Left ventricle myocardium inferior (tissue), 1 donor: Measurements from ENCODE around the gene OR51G2. TPM values are rescaled to one million over a fixed set of nuclear protein-coding genes. Genes with fewer than 3 reads are reported as not detected.

Experiments used
- DNase-seq: peaks from one replicate; pipeline ENCODE4 v3.0.0-alpha.2; 2020
- H3K27ac ChIP-seq: fragments of 200-600 bp; replicated peaks from 2 replicates; pipeline ENCODE4 v1.8.0; 2021
- H3K27me3 ChIP-seq: fragments of 200-600 bp; 2 replicates; pipeline ENCODE4 v1.8.0; 2021; ENCODE audit warnings: low read depth
- H3K36me3 ChIP-seq: fragments of 200-600 bp; 2 replicates; pipeline ENCODE4 v1.8.0; 2021
- H3K4me1 ChIP-seq: fragments of 200-600 bp; 2 replicates; pipeline ENCODE4 v1.8.0; 2021
- H3K4me3 ChIP-seq: fragments of 200-600 bp; 2 replicates; pipeline ENCODE4 v1.8.0; 2021; ENCODE audit warnings: mild to moderate bottlenecking, moderate library complexity
- H3K9me3 ChIP-seq: fragments of 200-600 bp; replicated peaks from 2 replicates; pipeline ENCODE4 v1.8.0; 2021
- intact Hi-C: fragments of 100-400 bp; cut with micrococcal nuclease; formaldehyde crosslinking; loops from one replicate; pipeline ENCODE4 v1.11.0; 2022
- total RNA-seq: library from RNA; stranded (reverse); fragmentation: NEBNext Ultra II Directional; extraction: Animal tissue kit (Norgen Biotek cat#: 25700); gene quantifications from one replicate; pipeline ENCODE4 v1.2.1, GENCODE V29; 2021
- TF ChIP-seq, protein P1 (sequence below): fragments of 200-600 bp; IDR thresholded peaks from 2 replicates; pipeline ENCODE4 v1.8.0; 2021; ENCODE audit warnings: antibody characterized with exemption, mild to moderate bottlenecking, borderline replicate concordance
- donor health status: DM: no; HTN: yes; CAD: no; lungs with severe emphysema.

OR51G2 gene
- total RNA-seq, 1 donor from 2014 or later: not detected

DNA sequence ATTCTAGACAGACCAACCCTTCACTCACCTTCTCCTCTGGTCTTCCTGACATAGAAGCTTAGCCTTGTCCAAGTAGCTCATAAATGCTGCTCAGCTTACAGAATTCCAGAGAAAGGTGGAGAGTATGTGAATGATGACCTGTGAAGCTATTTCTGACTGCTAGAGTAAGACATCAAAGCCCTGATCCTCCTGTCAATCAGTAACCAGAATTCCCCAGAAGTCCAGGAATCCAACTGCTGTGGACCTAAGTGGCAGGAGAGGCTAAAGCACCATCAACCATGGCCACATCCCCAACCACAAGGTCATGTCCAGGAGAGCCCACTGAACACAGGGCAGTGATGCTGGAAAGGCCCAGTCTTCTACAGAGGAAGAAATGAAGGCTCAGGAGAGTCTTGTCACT, 2.6 kb downstream of the OR51G2 start:
- no peak overlapping the region for H3K27ac ChIP-seq
- no peaks in the 10 kb centered on the region for H3K4me1 ChIP-seq
- DNase-seq: no peak
- TF ChIP-seq, protein P1, sequence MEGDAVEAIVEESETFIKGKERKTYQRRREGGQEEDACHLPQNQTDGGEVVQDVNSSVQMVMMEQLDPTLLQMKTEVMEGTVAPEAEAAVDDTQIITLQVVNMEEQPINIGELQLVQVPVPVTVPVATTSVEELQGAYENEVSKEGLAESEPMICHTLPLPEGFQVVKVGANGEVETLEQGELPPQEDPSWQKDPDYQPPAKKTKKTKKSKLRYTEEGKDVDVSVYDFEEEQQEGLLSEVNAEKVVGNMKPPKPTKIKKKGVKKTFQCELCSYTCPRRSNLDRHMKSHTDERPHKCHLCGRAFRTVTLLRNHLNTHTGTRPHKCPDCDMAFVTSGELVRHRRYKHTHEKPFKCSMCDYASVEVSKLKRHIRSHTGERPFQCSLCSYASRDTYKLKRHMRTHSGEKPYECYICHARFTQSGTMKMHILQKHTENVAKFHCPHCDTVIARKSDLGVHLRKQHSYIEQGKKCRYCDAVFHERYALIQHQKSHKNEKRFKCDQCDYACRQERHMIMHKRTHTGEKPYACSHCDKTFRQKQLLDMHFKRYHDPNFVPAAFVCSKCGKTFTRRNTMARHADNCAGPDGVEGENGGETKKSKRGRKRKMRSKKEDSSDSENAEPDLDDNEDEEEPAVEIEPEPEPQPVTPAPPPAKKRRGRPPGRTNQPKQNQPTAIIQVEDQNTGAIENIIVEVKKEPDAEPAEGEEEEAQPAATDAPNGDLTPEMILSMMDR: no peak
- intact Hi-C loops: no loop called here
- no peak overlapping the region for H3K4me3 ChIP-seq
- H3K36me3 ChIP-seq: no peaks in the 10 kb centered on the region
- H3K9me3 ChIP-seq: no peaks in the 10 kb centered on the region
- no peaks in the 10 kb centered on the region for H3K27me3 ChIP-seq

DNA sequence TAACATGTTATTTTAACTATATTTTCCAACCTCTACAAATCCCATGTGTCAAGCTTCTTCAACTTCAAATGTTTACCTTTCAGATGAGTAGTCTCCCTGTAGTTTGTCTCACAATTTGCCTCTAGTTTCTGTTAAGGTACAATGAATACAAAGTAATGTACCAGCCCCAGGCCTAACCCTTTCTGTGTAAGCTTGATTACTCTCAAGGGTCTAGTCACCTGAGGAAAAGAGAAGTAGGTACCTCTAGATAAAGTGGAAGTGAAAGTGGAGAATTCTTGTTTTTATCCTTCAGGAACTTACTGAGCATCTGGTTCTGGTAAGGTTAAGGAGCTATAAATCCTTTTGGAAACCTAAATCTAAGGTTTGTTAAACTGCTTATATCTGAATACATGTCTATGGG, 15.7 kb downstream of the OR51G2 start, which contains the start of gene OR51A7:
OR51A7 (plus strand) TSS at position 300 of the 400 bp plus-strand sequence. CDS start 3,587 bp downstream, outside the sequence.
- no peak within 1 kb of the TSS for H3K27ac ChIP-seq
- no peaks in the 10 kb centered on the region for H3K9me3 ChIP-seq
- DNase-seq: no peak
- no peaks in the 10 kb centered on the region for H3K36me3 ChIP-seq
- no peaks in the 10 kb centered on the region for H3K27me3 ChIP-seq
- TF ChIP-seq, protein P1: no peak
- no peak within 1 kb of the TSS for H3K4me3 ChIP-seq
- intact Hi-C loops: no loop called here
- H3K4me1 ChIP-seq: no peaks in the 10 kb centered on the region

DNA sequence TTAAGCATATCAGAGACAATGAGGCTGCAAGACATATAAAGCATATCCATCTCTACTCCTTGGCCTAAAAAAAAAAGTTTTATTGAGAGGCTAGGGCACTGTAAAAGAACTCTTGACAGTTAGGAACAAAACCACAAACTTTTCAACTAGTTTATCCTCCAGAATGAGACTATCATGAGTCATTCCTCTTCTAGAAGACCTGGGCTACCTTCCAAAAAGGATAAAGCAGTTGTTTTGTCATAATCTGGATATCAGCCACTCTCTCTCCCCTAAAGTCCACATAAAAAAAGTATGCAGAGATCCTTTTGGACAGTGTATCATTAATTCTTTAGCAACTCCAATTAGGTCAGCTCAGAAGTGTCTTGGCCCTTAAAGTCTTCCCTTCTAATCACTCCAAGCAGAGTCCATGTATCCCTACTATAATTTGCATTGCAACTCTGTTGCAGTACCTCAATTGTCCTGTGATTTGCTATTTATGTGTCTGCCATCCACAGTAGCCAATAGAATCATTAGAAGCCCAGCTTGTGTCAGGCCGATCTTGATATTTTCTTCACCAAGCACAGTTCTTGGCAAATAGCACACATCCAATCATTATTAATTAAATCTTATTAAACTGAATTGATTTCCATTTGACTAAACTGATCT, 27.0 kb downstream of the OR51G2 start:
- no peak for DNase-seq
- Histone ChIP-seq H3K9me3 (no peaks in the 10 kb centered on the region), H3K4me3 (no peak overlapping the region), H3K4me1 (no peaks in the 10 kb centered on the region), H3K27ac (no peak overlapping the region), H3K36me3 (no peaks in the 10 kb centered on the region), H3K27me3 (no peaks in the 10 kb centered on the region)
- intact Hi-C loops: no loop called here
- TF ChIP-seq, protein P1: no peak

DNA sequence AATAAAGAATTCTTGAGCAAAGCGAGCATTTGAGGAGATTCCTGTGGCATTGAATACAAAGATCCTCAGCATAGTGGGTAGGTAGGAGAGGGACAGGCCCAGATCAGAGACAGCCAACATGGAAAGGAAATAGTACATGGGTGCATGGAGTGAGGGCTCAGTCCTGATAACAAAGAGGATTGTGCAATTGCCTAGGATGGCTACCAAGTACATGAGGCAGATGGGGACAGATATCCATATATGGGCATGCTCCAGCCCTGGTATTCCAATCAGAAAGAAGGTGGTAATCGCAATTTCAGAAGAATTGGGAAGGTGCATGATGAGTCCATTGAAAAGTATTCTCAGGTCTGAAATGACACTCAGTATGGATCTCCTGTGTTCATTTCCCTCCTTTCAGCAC, 28.9 kb downstream of the OR51G2 start:
- Histone ChIP-seq H3K27me3 (no peaks in the 10 kb centered on the region), H3K4me3 (no peak overlapping the region), H3K9me3 (no peaks in the 10 kb centered on the region), H3K36me3 (no peaks in the 10 kb centered on the region), H3K27ac (no peak overlapping the region), H3K4me1 (no peaks in the 10 kb centered on the region)
- no peak for DNase-seq
- TF ChIP-seq, protein P1: no peak
- intact Hi-C loops: no loop called here

DNA sequence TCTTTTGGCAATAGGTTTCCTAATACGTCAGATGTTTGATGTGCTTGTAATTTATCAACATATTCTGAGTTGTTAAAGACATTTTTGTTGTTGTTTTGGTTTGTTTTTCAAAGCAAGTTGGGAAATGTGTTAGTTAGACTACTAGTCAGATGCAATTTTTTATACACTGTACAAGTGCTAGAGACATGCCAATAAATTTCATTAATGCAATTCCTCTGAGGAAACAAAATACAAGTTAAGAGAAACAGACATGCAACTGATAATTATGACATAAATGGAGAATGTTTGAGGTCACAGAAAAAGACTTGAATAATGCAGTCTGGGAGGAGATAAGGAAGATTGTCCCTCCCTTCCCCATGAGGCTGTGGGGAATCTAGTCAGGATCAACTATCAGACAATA, 31.6 kb downstream of the OR51G2 start:
- Histone ChIP-seq H3K27me3 (no peaks in the 10 kb centered on the region), H3K4me3 (no peak overlapping the region), H3K36me3 (no peaks in the 10 kb centered on the region), H3K27ac (no peak overlapping the region), H3K9me3 (no peaks in the 10 kb centered on the region), H3K4me1 (no peaks in the 10 kb centered on the region)
- intact Hi-C loops: no loop called here
- TF ChIP-seq, protein P1: no peak
- no peak for DNase-seq
